ENCODE data around the gene IGFBP5.

GRCh38 chr2:216732334-216732733 is 37.0 kb upstream of the IGFBP5 start:
- TF ChIP-seq, protein P1, sequence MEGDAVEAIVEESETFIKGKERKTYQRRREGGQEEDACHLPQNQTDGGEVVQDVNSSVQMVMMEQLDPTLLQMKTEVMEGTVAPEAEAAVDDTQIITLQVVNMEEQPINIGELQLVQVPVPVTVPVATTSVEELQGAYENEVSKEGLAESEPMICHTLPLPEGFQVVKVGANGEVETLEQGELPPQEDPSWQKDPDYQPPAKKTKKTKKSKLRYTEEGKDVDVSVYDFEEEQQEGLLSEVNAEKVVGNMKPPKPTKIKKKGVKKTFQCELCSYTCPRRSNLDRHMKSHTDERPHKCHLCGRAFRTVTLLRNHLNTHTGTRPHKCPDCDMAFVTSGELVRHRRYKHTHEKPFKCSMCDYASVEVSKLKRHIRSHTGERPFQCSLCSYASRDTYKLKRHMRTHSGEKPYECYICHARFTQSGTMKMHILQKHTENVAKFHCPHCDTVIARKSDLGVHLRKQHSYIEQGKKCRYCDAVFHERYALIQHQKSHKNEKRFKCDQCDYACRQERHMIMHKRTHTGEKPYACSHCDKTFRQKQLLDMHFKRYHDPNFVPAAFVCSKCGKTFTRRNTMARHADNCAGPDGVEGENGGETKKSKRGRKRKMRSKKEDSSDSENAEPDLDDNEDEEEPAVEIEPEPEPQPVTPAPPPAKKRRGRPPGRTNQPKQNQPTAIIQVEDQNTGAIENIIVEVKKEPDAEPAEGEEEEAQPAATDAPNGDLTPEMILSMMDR (IDR thresholded peaks at IDR 0.05; ENCODE audit: insufficient read depth, low read length, poor library complexity, severe bottlenecking), result no peak
- TF ChIP-seq EZH2phosphoT487 (conservative IDR thresholded peaks at IDR 0.05; ENCODE audit: low read length), result no peak
